GM19023 (cell line): Measurements from ENCODE around the gene RNF141.

Experiments used
- ATAC-seq: cut with Tn5 transposase; IDR thresholded peaks from one replicate; pipeline ENCODE4 v1.9.1; 2021; ENCODE audit warnings: mild to moderate bottlenecking, moderate library complexity; ENCODE audit not compliant: unreplicated experiment

The RNF141 gene

DNA sequence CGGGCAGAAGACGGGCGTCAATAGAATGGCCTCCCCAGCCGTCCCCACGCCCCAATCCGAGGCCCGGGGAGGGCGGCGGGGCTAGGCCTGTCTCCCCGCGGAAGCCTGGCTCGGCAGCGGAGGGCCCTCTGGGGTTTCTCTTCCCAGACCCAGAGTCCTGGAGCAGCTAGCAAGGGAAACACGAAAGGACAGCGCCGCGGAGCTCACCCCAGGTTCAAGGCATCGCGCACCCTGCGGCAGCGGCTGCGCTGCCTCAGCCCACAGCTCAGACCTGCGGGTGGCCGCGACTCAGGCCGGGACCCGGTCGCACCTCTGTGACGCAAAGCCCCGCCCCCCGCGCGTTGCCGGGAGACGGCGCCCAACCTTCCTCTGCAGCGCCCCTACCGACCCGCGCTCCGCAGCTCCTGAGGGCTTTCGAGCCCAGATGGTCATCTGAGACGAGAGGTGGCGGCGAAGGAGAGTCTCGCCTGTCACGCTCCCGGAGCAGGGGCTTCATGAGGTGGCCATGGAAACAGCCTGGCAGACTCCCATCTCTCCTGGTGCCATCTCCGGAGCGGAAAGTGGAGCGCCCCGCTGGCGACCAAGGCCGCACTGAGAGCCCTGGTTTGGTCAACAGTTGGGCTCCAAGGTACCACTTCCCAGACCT is at the start of gene RNF141:
TSS of gene RNF141 (minus strand) at position 273 of the 646 bp plus-strand sequence. CDS start 7,029 bp downstream, outside the sequence.
- ATAC-seq = peak; percentile 98

DNA sequence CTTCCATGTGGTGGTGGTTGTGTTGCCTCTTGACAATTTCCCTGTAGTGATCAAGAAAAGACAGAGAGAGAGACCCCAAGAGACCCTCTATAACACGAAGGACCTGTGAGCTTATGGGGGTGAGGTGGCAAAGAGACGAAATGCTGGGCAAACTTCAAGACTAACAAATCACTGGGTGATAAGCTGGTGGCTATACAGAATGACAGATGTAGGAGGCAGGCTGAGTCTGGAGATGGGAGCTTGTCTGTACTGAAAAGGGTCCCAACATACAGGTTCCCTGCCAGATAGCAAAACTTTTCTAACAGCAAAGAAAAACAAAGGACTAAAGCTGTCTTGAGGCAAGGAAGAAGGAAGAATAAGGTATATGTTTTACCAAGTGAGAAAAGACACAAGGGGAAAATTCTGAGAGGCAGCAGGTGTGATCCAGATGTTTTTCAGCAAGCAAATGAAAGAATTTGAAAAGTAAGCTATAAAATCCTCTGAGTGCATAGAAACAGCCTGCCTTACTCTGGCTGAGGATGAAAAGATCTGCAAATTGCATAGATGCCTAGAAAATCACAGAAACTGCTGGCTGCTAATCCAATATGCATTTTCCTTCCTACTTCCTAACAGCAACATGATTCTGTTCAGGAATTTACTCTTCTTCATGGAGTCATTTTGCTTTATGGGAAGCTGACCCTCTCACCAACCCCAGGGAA is 49.4 kb upstream of the RNF141 start:
- ATAC-seq = no peak

- ATAC-seq = no peak
Measured at GRCh38 chr11:10588904-10589303, 47.9 kb upstream of the RNF141 start.

- ATAC-seq = no peak
Measured at GRCh38 chr11:10587995-10588394, 47.0 kb upstream of the RNF141 start.

DNA sequence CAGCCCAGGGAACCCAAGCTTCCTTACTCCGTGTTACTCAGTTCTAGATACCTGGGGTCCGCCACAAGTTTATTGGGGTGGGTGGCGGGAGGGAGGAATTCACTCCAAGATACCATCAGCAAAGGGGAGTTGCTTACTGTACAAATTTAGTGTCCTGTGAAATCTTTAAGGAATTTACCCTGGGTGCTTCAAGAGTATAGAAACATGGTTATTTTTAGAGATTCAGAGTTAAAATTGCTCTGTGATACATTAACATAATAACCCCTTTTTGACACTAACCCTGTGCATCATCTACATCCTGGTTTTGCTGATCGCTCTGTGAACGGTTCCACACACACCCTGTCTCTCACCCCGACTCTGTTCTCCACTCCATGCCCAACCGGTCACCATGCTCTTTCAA is 46.4 kb upstream of the RNF141 start:
- ATAC-seq = no peak

DNA sequence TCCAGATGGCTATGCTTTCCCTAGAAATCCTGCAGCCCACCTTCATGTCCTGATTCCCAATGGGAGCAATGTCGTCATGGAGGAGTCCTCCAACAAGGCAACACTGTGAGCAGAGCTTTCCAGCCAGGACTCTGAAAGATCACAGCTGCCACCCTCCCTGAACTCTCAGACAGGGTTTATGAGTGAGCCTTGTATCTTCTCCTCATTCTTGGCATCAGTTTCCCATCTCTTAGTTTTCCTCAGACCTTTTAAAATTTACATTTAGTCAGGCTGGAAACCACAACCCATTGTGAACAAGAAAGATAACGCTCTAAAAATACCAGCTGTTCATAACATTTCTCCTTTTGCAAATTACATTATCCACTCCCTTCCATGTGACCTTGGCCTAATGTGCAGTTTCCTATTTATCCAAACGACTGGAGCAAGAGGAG is 43.1 kb upstream of the RNF141 start:
- ATAC-seq = no peak

DNA sequence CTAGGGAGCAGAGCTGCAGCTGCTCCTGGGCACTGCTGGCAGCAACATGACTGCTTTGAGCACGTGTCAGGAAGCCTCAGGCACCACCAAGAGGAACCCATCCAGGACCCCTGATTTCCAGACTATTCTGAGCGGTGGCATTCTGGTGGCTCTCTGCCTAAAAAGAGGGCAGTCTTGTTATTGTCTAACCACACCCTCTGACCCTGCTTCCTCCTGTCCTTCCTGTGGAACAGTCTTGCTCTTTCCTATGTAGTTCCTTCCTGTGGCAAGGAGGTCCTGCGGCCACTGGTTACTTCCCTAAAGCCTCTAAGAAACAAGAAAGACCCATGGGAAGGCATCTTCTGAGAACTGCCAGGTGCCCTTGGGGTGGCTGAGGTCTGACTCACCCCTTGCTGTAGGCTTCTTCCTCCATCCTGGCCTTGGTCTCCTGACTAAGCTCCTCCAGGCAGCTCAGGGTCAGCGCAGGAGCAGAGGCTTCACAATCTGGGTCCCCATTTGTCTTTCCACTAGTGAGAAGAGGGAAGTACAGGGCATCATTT is 40.6 kb upstream of the RNF141 start:
- ATAC-seq = no peak

- ATAC-seq = no peak
Measured at GRCh38 chr11:10580623-10581022, 39.6 kb upstream of the RNF141 start.

- ATAC-seq = no peak
Measured at GRCh38 chr11:10579700-10580099, 38.7 kb upstream of the RNF141 start.

DNA sequence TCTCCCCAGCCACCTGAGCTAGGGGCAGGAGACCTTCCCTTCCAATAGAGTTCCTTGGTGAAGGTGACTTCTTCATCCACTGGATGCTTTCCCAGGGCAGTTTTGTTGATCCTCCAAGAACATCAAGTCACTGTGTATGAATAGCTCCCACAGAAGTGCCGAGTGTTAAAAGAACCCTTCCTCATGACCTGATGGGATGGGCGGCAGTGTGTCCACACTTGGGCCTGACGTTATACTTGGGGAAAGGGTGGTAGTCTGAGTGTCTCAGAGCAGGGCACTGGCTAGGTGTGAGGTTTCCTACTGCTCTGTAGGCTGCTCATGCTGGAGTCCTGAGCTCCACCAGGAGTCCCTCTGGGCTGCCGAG is 35.0 kb upstream of the RNF141 start:
- ATAC-seq = no peak

DNA sequence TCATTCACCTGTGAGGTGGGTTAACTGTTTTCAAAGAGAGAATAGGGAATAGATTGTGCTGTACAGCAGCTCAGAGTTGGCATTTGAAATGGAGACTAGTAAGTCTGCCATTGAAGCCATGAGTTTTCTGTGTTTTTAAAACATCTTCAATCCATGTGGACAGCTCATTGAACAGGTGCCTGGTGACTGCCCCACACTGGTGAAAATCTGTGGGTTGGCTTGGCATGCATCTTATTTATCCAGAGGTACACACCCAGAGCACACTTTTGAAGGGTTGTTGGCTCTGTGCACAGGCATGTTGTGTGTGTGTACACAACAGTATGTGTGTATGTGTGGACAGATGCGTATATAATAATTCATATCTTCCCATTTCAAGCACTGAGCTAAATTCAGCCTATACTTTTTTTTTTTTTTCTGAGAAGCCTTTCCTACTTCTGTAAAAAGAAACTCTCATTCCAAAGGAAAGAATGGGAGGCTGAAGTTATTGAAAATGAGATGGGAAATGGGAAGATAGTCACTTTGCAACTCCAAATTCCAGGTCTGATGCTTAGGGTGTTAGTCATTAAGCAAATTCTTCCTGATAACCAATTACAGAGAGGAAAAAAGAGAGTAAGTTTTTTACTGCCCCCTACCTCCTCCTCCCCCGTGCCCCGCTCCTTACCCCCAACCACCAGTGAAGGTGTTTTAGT is 34.5 kb upstream of the RNF141 start:
- ATAC-seq = no peak

- no peak for ATAC-seq
Measured at GRCh38 chr11:10573556-10573955, 32.6 kb upstream of the RNF141 start.

- no peak for ATAC-seq
Measured at GRCh38 chr11:10573028-10573427, 32.0 kb upstream of the RNF141 start.

GRCh38 chr11:10572533-10572932 is 31.5 kb upstream of the RNF141 start:
- no peak for ATAC-seq

DNA sequence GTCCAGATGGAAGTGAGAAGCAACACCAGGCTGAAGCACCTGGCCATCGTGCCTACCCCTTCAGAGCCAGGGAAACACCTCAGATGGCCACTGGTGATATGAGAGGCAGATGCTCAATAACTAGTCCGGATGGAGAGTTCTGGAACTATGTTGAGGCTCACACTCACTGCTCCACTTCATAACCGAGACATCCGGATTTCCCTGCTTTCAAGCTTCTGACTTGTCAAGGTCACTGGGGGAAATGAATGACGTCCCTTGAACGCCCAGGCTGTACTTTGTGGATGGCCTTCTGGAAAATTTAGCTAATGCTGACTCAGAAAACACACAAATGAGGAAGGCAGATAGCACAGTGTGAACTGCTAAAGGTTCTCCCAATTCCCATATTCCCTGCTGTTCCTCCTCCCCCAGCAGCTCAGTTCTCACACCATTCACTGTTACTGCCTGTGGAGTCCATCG is 27.5 kb upstream of the RNF141 start, which contains the start of gene LYVE1:
TSS of gene LYVE1 (minus strand) at position 180 of the 456 bp plus-strand sequence. CDS start at position 47, 133 bp downstream.
- no peak for ATAC-seq

GRCh38 chr11:10567446-10567845 is 26.5 kb upstream of the RNF141 start:
- no peak for ATAC-seq

- no peak for ATAC-seq
Measured at GRCh38 chr11:10566257-10566957, 25.4 kb upstream of the RNF141 start.

GRCh38 chr11:10565493-10565892 is 24.5 kb upstream of the RNF141 start:
- ATAC-seq = no peak

DNA sequence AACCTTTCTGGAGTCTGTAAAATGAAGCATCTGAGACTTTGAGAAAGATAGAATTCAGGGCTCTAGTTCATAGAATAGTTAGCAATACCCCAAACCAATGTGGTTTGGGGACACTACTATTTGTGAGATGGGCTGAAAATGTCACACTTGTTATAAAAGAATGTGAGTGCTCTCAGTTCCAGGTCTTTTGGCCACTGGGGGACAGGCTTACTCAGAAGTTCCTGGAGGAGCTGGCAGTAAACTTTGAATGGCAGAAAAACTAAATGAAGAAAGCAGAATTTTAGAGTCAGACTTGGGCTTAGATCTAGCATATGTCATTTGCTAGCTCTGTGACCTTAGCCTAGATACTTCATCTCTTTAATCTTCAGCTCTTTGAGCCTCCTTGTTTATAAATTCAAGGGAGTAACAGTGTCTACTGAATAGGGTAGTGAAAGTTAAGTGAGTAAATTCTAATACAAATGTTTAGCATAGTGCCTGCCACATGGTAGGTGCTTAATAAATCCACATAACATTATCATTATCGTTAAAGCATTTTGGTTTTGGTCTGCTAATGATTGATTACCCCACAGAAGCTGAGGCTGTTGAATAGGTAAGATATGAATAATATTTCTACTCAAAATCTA is 23.8 kb upstream of the RNF141 start:
- no peak for ATAC-seq

GRCh38 chr11:10564030-10564429 is 23.0 kb upstream of the RNF141 start:
- no peak for ATAC-seq
